GM12878 (cell line): ENCODE results near the gene TPT1.
"Not testable (repeated sequence)": the region's sequence is repeated elsewhere in the genome, so short reads cannot be mapped to it uniquely, and the experiment has no call there.

ENCODE experiments used
- BCL11A ChIP-seq: IDR thresholded peaks from 2 replicates; pipeline ENCODE4 v1.6.1; 2011; ENCODE audit warnings: low read depth, low read length
- MYC ChIP-seq: IDR thresholded peaks from 2 replicates; pipeline ENCODE4 v1.6.1; 2011; ENCODE audit warnings: mild to moderate bottlenecking, low read length, moderate library complexity, inconsistent platforms; ENCODE audit not compliant: insufficient read depth, insufficient replicate concordance, insufficient read length, severe bottlenecking
- REST ChIP-seq: IDR thresholded peaks from 2 replicates; pipeline ENCODE4 v1.6.1; 2012; ENCODE audit warnings: mild to moderate bottlenecking, low read depth, low read length

DNA sequence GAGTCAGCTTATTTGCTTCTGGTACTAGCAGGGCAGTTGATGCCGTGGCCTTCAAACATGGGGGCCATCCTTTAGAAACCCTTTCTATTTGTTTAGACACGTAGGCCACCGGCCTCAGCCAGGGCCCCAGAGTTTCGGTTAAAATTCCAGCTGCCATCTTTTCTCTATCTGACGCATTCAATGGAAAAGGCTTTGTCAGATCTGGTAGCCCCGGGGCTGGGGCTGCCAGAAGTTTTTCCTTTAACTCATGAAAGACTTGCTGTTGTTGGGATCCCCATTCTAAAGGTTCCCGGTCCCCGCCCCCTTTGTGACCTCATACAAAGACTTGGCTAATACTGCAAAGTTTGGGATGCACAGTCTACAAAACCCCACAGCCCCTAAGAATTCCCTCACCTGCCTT lies 35.7 kb upstream of the TPT1 start:
- not testable (repeated sequence) for TF ChIP-seq BCL11A, REST, MYC
